HepG2 (cell line): ENCODE measurements around the gene C16orf86. TPM values are rescaled to one million over a fixed set of nuclear protein-coding genes. Genes with fewer than 3 reads are reported as not detected.
"Not testable (repeated sequence)": the region's sequence is repeated elsewhere in the genome, so short reads cannot be mapped to it uniquely, and the experiment has no call there.

ENCODE experiments used
- ATAC-seq: fragments of 200-7000 bp; cut with Tn5 transposase; 3 replicates; pipeline ENCODE4 v1.9.1; 2020; ENCODE audit warnings: mild to moderate bottlenecking, moderate library complexity
- BruUV-seq: library from RNA; stranded (reverse); fragments of 400-500 nt; replicated peaks from 2 replicates; lab custom pipeline; 2021; lab: Mats Ljungman, UMichigan
- CTCF ChIA-PET: fragments of 300-600 bp; formaldehyde crosslinking; extraction: SDS; loops from one replicate; lab custom pipeline; 2021; ENCODE audit warnings: low total read pairs, inconsistent platforms, low intra/inter-chr PET ratio; lab: Yijun Ruan, JAX
- POLR2A ChIA-PET: fragments of 350-600 bp; sonication (Branson Sonifier 250); formaldehyde crosslinking; loops from one replicate; lab custom pipeline; 2020; ENCODE audit warnings: antibody characterized with exemption, inconsistent platforms; lab: Yijun Ruan, JAX
- DNase-seq: peaks from one replicate; pipeline ENCODE4 v3.0.0-alpha.2; 2015; ENCODE audit warnings: low spot score
- FAIRE-seq: peaks from 3 replicates; lab custom pipeline; 2011; peaks lifted over from hg19 to GRCh38; lab: Jason Lieb, UNC
- H2AFZ ChIP-seq: one replicate; pipeline ENCODE4 v1.6.1; 2011; ENCODE audit warnings: low read length, inconsistent platforms
- H3K27ac ChIP-seq: fragments of 300-600 bp; 3 replicates; pipeline ENCODE4 v1.8.0; 2011; ENCODE audit warnings: mixed run types, mild to moderate bottlenecking, mixed read lengths, low read length, inconsistent platforms; ENCODE audit not compliant: insufficient read depth; ENCODE audit errors: extremely low read length
- H3K27me3 ChIP-seq, 2 experiments: fragments of 200-600 bp in 1 of 2; 2 replicates in 1 of 2; 3 replicates in 1 of 2; pipeline versions ENCODE4 v1.6.0 to v1.8.0; 2011; ENCODE audit warnings: low read length in 2 of 2, mild to moderate bottlenecking in 2 of 2, moderate library complexity in 2 of 2, inconsistent platforms in 1 of 2; ENCODE audit not compliant: insufficient read depth in 2 of 2, control insufficient read depth in 1 of 2
- H3K36me3 ChIP-seq, 2 experiments: fragments of 200-600 bp in 1 of 2; replicated peaks in 1 of 2; 2 replicates in 1 of 2; 3 replicates in 1 of 2; pipeline versions ENCODE4 v1.5.1 to v1.8.0; 2011; ENCODE audit warnings: low read length in 2 of 2, inconsistent platforms in 1 of 2; ENCODE audit not compliant: insufficient read depth in 2 of 2, control insufficient read depth in 1 of 2
- H3K4me1 ChIP-seq: 2 replicates; pipeline ENCODE4 v1.5.1; 2012; ENCODE audit warnings: low read length, inconsistent platforms; ENCODE audit not compliant: insufficient read depth
- H3K4me2 ChIP-seq: 2 replicates; pipeline ENCODE4 v1.6.0; 2011; ENCODE audit warnings: low read depth, low read length, inconsistent platforms
- H3K4me3 ChIP-seq, 3 experiments: fragments of 200-600 bp in 1 of 3; sonication (generic), shearing (Covaris generic) in 1 of 3; replicated peaks in 1 of 3; 2 replicates each; pipeline ENCODE4 v1.5.1; 2011 to 2016; ENCODE audit warnings: low read length in 3 of 3, inconsistent platforms in 2 of 3, low read depth in 2 of 3, mild to moderate bottlenecking in 2 of 3, control low read depth in 1 of 3, mixed read lengths in 1 of 3; ENCODE audit not compliant: insufficient read depth in 1 of 3
- H3K79me2 ChIP-seq: one replicate; pipeline ENCODE4 v1.6.1; 2011; ENCODE audit warnings: low read length, inconsistent platforms; ENCODE audit not compliant: insufficient read depth
- H3K9ac ChIP-seq: 2 replicates; pipeline ENCODE4 v1.6.0; 2011; ENCODE audit warnings: mild to moderate bottlenecking, low read depth, low read length, inconsistent platforms; ENCODE audit not compliant: insufficient read depth
- H3K9me3 ChIP-seq: 2 replicates; pipeline ENCODE4 v1.5.1; 2012; ENCODE audit warnings: mild to moderate bottlenecking, low read length
- H4K20me1 ChIP-seq: 2 replicates; pipeline ENCODE4 v1.6.0; 2011; ENCODE audit warnings: inconsistent platforms, mild to moderate bottlenecking, low read length, moderate library complexity; ENCODE audit not compliant: insufficient read depth
- CEBPB ChIP-seq: IDR thresholded peaks from 2 replicates; pipeline ENCODE4 v1.6.1; 2011; ENCODE audit warnings: low read depth, low read length, improper control_type of control experiment, borderline replicate concordance
- HOXD1 ChIP-seq: sonication (generic); formaldehyde crosslinking; IDR thresholded peaks from 2 replicates; pipeline ENCODE4 v1.5.0; 2020; ENCODE audit warnings: missing genetic modification reagents
- PAF1 ChIP-seq: IDR thresholded peaks from 2 replicates; pipeline ENCODE4 v1.6.1; 2016; ENCODE audit warnings: missing genetic modification reagents, missing compliant biosample characterization
- PCBP1 ChIP-seq: fragments of 200-400 bp; formaldehyde crosslinking; IDR thresholded peaks from 2 replicates; pipeline ENCODE4 v1.6.1; 2017; ENCODE audit warnings: mild to moderate bottlenecking, low read depth, low read length, borderline replicate concordance
- RBFOX2 ChIP-seq: fragments of 200-400 bp; formaldehyde crosslinking; IDR thresholded peaks from 2 replicates; pipeline ENCODE4 v1.6.1; 2017; ENCODE audit warnings: low read depth, mild to moderate bottlenecking, low read length
- ZKSCAN5 ChIP-seq: sonication (generic); formaldehyde crosslinking; IDR thresholded peaks from 2 replicates; pipeline ENCODE4 v1.5.1; 2020; ENCODE audit warnings: mild to moderate bottlenecking, missing genetic modification reagents
- ZNF260 ChIP-seq: sonication (generic); formaldehyde crosslinking; IDR thresholded peaks from 2 replicates; pipeline ENCODE4 v1.4.0; 2020; ENCODE audit warnings: missing genetic modification reagents, low read depth, mild to moderate bottlenecking, borderline replicate concordance
- ZNF484 ChIP-seq: sonication (generic); formaldehyde crosslinking; IDR thresholded peaks from 2 replicates; pipeline ENCODE4 v1.5.1; 2020; ENCODE audit warnings: mild to moderate bottlenecking, low read depth, missing genetic modification reagents, borderline replicate concordance
- ZNF792 ChIP-seq: IDR thresholded peaks from 2 replicates; pipeline ENCODE4 v1.6.1; 2016
- WGBS: methylation state at CpG from one replicate; pipeline ENCODE4 v1.1.6; 2017; ENCODE audit warnings: low lambda C conversion rate; 5-methylcytosine and 5-hydroxymethylcytosine counted together
- in situ Hi-C: cut with HindIII; loops from 2 replicates; pipeline ENCODE4 v1.10.0; 2017; ENCODE audit warnings: low pct_unique_long_range_greater_than_20kb; ENCODE audit not compliant: extremely low pct_ligation_motif_present
- intact Hi-C: fragments of 100-400 bp; cut with micrococcal nuclease; formaldehyde crosslinking; loops from one replicate; pipeline ENCODE4 v1.10.0; 2022; ENCODE audit not compliant: unreplicated experiment
- polyA plus RNA-seq, 8 experiments: library from polyadenylated mRNA; depleted of rRNA in 3 of 8; stranded (reverse) in 7 of 8; unstranded in 1 of 8; fragments of >200 nt; fragmentation: Illumina TruSeq in 4 of 8; extraction: Trizol in 4 of 8; gene quantifications; 2 replicates each; pipeline versions ENCODE4 v1.2.1 to v1.2.3, GENCODE V29; 2011 to 2016; ENCODE audit warnings: low read depth in 4 of 8, missing spikeins in 1 of 8, mixed read lengths in 1 of 8; ENCODE audit not compliant: insufficient read depth in 1 of 8
- total RNA-seq, 5 experiments: library from RNA; depleted of rRNA; stranded (reverse); fragments of >200 nt; fragmentation: Illumina TruSeq; extraction: Trizol; gene quantifications; 2 replicates each; pipeline ENCODE4 v1.2.3, GENCODE V29; 2016; ENCODE audit warnings: low read depth in 1 of 5

The C16orf86 gene
- total and polyA plus RNA-seq, 2 of the 13 experiments (the other 11 are each of a cell fraction or from before 2014, with no cell fraction given), result 1.5 to 3.1 TPM

DNA sequence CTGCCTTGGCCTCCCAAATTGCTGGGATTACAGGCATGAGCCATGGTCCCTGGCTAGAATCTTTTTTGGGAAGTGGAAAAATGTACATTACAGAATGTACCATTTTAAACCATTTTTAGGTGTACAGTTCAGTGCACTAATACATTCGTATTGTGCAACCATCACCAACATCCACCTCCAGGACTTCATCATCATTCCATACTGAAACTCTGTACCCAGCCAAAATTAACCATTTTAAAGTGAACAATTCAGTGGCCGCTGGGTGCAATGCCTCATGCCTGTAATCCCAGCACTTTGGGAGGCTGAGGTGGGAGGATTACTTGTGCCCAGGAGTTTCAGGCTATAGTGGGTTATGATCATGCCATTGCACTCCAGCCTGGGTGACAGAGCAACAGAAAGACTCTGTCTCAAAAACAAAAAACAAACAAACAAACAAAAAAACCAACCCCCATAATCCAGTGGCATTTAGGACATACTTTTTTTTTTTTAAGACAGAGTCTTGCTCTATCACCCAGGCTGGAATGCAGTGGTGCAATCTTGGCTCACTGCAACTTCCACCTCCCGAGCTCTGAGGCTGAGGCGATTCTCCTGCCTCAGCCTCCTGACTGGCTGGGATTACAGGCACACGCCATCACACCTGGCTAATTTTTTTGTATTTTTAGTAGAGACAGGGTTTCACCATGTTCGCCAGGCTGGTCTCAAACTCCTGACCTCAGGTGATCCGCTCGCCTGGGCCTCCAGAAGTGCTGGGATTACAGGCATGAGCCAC lies 27.1 kb downstream of the C16orf86 start:
- peak; percentile 66 for TF ChIP-seq CEBPB
- H3K36me3 ChIP-seq, H3K9me3 ChIP-seq, H2AFZ ChIP-seq, POLR2A ChIA-PET, H3K4me2 ChIP-seq, in situ Hi-C loops, H3K79me2 ChIP-seq, H3K27ac ChIP-seq, BruUV-seq, H3K27me3 ChIP-seq, H4K20me1 ChIP-seq, ATAC-seq, intact Hi-C loops, H3K9ac ChIP-seq, CTCF ChIA-PET, H3K4me3 ChIP-seq, DNase-seq, FAIRE-seq: not testable (repeated sequence)
- H3K4me1 ChIP-seq, result peaks cover 13% of the 10 kb centered on the region
- 97% methylated on average over 8 of the region's 8 CpGs for WGBS

GRCh38 chr16:67694611-67695010 lies 28.0 kb downstream of the C16orf86 start:
- Histone ChIP-seq H3K9me3 (no peaks in the 10 kb centered on the region), H4K20me1 (no peaks in the 10 kb centered on the region), H3K36me3 (peaks cover 0 to 2% of the 10 kb centered on the region in 2 experiments; a peak in 3 of 5 replicates), H3K27me3 (no peaks in the 10 kb centered on the region), H3K4me2 (no peak overlapping the region), H3K79me2 (no peaks in the 10 kb centered on the region), H3K4me3 (no peak overlapping the region), H3K4me1 (peaks cover 13% of the 10 kb centered on the region), H3K9ac (no peak overlapping the region), H3K27ac (no peak overlapping the region), H2AFZ (no peak overlapping the region)
- CTCF ChIA-PET, result no interaction called here
- intact Hi-C loops (no loop called here), in situ Hi-C loops (no loop called here)
- ATAC-seq (no peak), DNase-seq (no peak), FAIRE-seq (no peak)
- WGBS, result 86% methylated on average over 2 of the region's 2 CpGs
- POLR2A ChIA-PET, result no interaction called here
- TF ChIP-seq ZNF484 (CRISPR knock-in tag), result no peak
- no peak for TF ChIP-seq ZNF792 (CRISPR knock-in tag)
- no peak for TF ChIP-seq ZKSCAN5 (CRISPR knock-in tag)
- TF ChIP-seq HOXD1, result no peak
- TF ChIP-seq PAF1 (CRISPR knock-in tag), result no peak
- no peak for TF ChIP-seq PCBP1
- no peak for TF ChIP-seq ZNF260 (CRISPR knock-in tag)
- no peak for TF ChIP-seq RBFOX2
- no TSS peak for BruUV-seq
